ENCODE results near the gene LAMP1.
"Not testable (repeated sequence)": the region's sequence is repeated elsewhere in the genome, so short reads cannot be mapped to it uniquely, and the experiment has no call there.

The LAMP1 gene

DNA sequence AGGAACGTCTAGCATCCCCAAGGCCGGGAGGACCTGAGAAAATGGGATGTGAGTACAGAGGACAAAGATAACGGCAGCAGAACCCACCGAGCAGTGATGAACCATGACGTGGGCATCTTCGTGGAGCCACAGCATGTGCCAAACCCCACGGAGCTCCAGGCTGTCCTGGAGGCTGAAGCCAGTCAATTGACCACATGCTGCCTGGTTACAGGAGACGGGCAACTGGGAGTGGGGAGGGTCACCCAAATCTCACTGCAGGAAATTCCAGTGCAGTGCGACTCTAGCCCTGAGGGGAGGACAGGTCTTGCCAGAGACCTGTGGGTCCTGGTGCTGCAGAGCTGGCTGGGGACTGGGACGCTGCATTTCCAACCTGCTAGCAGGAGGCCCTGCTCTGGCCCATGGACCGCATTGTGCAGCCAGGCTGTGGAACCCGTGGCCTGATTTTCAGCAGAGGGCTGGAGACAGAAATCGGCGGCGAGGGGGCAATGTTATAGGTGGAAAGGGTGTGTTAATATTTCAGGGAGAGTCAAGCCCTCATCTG is 70.1 kb downstream of the LAMP1 start:
- ATAC-seq (ENCODE audit: low read depth) (no peak), DNase-seq (ENCODE audit: low spot score) (no peak)
- H3K9me3 ChIP-seq (ENCODE audit: severe bottlenecking), result no peaks in the 10 kb centered on the region
- H3K27ac ChIP-seq (ENCODE audit: poor library complexity, severe bottlenecking), result no peak overlapping the region
- no peaks in the 10 kb centered on the region for H3K4me1 ChIP-seq (ENCODE audit: insufficient read depth, poor library complexity, severe bottlenecking)
- H3K27me3 ChIP-seq (ENCODE audit: insufficient read depth, poor library complexity, severe bottlenecking), result no peaks in the 10 kb centered on the region
- TF ChIP-seq, protein P1, sequence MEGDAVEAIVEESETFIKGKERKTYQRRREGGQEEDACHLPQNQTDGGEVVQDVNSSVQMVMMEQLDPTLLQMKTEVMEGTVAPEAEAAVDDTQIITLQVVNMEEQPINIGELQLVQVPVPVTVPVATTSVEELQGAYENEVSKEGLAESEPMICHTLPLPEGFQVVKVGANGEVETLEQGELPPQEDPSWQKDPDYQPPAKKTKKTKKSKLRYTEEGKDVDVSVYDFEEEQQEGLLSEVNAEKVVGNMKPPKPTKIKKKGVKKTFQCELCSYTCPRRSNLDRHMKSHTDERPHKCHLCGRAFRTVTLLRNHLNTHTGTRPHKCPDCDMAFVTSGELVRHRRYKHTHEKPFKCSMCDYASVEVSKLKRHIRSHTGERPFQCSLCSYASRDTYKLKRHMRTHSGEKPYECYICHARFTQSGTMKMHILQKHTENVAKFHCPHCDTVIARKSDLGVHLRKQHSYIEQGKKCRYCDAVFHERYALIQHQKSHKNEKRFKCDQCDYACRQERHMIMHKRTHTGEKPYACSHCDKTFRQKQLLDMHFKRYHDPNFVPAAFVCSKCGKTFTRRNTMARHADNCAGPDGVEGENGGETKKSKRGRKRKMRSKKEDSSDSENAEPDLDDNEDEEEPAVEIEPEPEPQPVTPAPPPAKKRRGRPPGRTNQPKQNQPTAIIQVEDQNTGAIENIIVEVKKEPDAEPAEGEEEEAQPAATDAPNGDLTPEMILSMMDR (IDR thresholded peaks at IDR 0.05; ENCODE audit: poor library complexity, severe bottlenecking), result no peak
- H3K36me3 ChIP-seq (ENCODE audit: low read depth), result no peaks in the 10 kb centered on the region
- no peak overlapping the region for H3K4me3 ChIP-seq (ENCODE audit: severe bottlenecking)

DNA sequence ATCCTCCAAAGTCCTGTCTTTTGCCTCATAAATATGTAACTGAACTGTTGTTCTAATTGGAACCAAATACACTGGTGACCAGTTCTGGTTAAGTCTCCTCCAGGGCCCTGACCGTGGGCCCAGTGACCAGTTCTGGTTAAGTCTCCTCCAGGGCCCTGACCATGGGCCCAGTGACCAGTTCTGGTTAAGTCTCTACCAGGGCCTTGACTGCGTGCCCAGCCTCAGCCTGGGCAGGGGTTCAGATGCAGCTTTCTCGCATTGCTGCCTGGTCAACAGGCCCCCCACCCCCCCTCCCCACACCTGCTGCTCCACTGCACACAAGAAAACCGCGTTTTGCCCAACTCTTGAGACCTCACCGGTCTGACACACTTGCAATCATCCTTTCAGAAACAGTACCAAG is 70.7 kb downstream of the LAMP1 start:
- DNase-seq (ENCODE audit: low spot score) (no peak), ATAC-seq (ENCODE audit: low read depth) (no peak)
- H3K27ac ChIP-seq (ENCODE audit: poor library complexity, severe bottlenecking), result no peak overlapping the region
- no peaks in the 10 kb centered on the region for H3K4me1 ChIP-seq (ENCODE audit: insufficient read depth, poor library complexity, severe bottlenecking)
- H3K27me3 ChIP-seq (ENCODE audit: insufficient read depth, poor library complexity, severe bottlenecking), result no peaks in the 10 kb centered on the region
- TF ChIP-seq, protein P1 (IDR thresholded peaks at IDR 0.05; ENCODE audit: poor library complexity, severe bottlenecking), result no peak
- no peaks in the 10 kb centered on the region for H3K36me3 ChIP-seq (ENCODE audit: low read depth)
- no peaks in the 10 kb centered on the region for H3K9me3 ChIP-seq (ENCODE audit: severe bottlenecking)
- H3K4me3 ChIP-seq (ENCODE audit: severe bottlenecking), result no peak overlapping the region

DNA sequence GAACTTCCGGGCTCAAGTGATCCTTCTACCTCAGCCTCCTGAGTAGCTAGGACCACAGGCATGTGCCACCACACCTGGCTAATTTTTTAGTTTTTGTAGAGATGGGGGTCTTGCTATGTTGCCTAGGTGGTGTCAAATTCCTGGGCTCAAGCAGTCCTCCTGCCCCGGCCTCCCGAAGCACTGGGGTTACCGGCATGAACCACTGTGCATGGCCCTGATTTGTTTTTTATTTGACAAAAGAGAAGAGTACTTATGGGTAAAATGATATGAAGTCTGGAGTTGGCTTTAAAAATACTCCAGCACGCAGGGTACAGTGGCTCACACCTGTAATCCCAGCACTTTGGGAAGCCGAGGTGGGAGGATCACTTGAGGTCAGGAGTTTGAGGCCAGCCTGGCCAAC is 71.3 kb downstream of the LAMP1 start:
- not testable (repeated sequence) for H3K36me3 ChIP-seq (ENCODE audit: low read depth); ATAC-seq (ENCODE audit: low read depth); H3K4me3 ChIP-seq (ENCODE audit: severe bottlenecking); H3K4me1 ChIP-seq (ENCODE audit: insufficient read depth, poor library complexity, severe bottlenecking); H3K9me3 ChIP-seq (ENCODE audit: severe bottlenecking); H3K27ac ChIP-seq (ENCODE audit: poor library complexity, severe bottlenecking); DNase-seq (ENCODE audit: low spot score); H3K27me3 ChIP-seq (ENCODE audit: insufficient read depth, poor library complexity, severe bottlenecking)

DNA sequence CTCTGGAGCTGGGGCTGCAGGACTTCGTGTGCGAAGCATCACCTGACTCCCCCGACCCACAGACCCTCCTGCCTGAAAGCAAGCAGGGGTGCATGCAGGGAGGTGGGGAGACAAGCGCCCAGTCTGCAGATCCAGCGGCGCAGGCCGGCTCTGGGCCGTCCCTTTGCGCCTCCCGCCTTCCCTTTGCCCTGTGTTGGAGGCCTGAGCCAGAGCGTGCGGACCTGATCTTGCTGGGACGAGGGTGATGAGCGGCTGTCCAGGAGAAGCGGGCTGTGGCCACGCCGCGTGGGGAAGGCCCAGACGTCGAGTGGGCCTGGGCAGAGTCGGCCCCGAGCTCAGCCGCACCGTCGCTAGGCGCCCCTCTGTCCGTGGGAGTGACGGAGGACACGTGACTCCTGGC is 72.2 kb downstream of the LAMP1 start:
- ATAC-seq (ENCODE audit: low read depth) (no peak), DNase-seq (ENCODE audit: low spot score) (no peak)
- Histone ChIP-seq H3K4me3 (ENCODE audit: severe bottlenecking) (no peak overlapping the region), H3K9me3 (ENCODE audit: severe bottlenecking) (no peaks in the 10 kb centered on the region), H3K27me3 (ENCODE audit: insufficient read depth, poor library complexity, severe bottlenecking) (no peaks in the 10 kb centered on the region), H3K27ac (ENCODE audit: poor library complexity, severe bottlenecking) (no peak overlapping the region), H3K4me1 (ENCODE audit: insufficient read depth, poor library complexity, severe bottlenecking) (no peaks in the 10 kb centered on the region), H3K36me3 (ENCODE audit: low read depth) (no peaks in the 10 kb centered on the region)
- TF ChIP-seq, protein P1 (IDR thresholded peaks at IDR 0.05; ENCODE audit: poor library complexity, severe bottlenecking), result no peak

DNA sequence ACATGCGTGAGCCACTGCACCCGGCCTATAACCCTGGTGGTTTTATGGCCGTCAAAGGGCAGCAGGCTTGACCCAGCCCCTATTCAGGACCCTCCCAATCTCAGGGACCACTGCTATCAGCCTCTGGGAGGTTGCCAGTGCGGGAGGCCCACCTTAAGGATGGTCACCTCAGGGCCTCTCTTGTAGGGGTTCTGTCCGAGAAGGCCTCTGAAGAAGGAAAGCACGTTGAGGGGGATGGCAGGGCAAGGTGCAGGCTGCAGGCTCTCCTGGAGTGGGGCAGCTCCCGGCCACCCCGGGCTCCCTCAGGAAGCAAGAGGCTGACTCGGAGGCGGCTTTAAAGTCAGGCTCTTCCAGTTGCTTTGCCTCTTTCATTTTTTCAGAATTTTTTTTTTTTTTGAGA is 72.8 kb downstream of the LAMP1 start:
- DNase-seq (ENCODE audit: low spot score), result no peak

More for the DNA sequence above, 72.8 kb downstream of the LAMP1 start:
- Histone ChIP-seq H3K9me3 (ENCODE audit: severe bottlenecking) (no peaks in the 10 kb centered on the region), H3K27ac (ENCODE audit: poor library complexity, severe bottlenecking) (no peak overlapping the region), H3K4me1 (ENCODE audit: insufficient read depth, poor library complexity, severe bottlenecking) (no peaks in the 10 kb centered on the region), H3K27me3 (ENCODE audit: insufficient read depth, poor library complexity, severe bottlenecking) (no peaks in the 10 kb centered on the region), H3K4me3 (ENCODE audit: severe bottlenecking) (no peak overlapping the region), H3K36me3 (ENCODE audit: low read depth) (no peaks in the 10 kb centered on the region)
- TF ChIP-seq, protein P1 (IDR thresholded peaks at IDR 0.05; ENCODE audit: poor library complexity, severe bottlenecking), result no peak
- ATAC-seq (ENCODE audit: low read depth), result no peak
